AG04450 (cell line): ENCODE measurements around the gene DLK2. TPM values are rescaled to one million over a fixed set of nuclear protein-coding genes. Genes with fewer than 3 reads are reported as not detected.

Source experiments
- CTCF ChIA-PET: fragments of 300-600, 350-600 bp; formaldehyde crosslinking; extraction: SDS; loops from one replicate; lab custom pipeline; 2022; ENCODE audit warnings: antibody characterized with exemption, inconsistent platforms; lab: Charles Lee
- POLR2A ChIA-PET: fragments of 350-600 bp; formaldehyde crosslinking; extraction: SDS; loops from one replicate; lab custom pipeline; 2021; ENCODE audit warnings: antibody characterized with exemption, inconsistent platforms; lab: Yijun Ruan, JAX
- DNase-seq: peaks from one replicate; pipeline ENCODE4 v3.0.0-alpha.2; 2011; ENCODE audit warnings: low read depth, low spot score
- H3K27ac ChIP-seq: one replicate; pipeline ENCODE4 v1.5.1; 2012; ENCODE audit warnings: low read depth, low read length, control low read depth
- H3K27me3 ChIP-seq: one replicate; pipeline ENCODE4 v1.6.0; 2012; ENCODE audit warnings: low read length; ENCODE audit not compliant: control insufficient read depth, insufficient read depth
- H3K4me3 ChIP-seq: 2 replicates; pipeline ENCODE4 v1.5.1; 2011; ENCODE audit warnings: mild to moderate bottlenecking, low read depth, low read length, control low read depth
- H3K9me3 ChIP-seq: 2 replicates; pipeline ENCODE4 v1.5.1; 2012; ENCODE audit warnings: low read length; ENCODE audit not compliant: control insufficient read depth, insufficient read depth
- polyA plus RNA-seq: library from polyadenylated mRNA; depleted of rRNA; stranded (reverse); fragments of >200 nt; gene quantifications from 2 replicates; pipeline ENCODE4 v1.2.3, GENCODE V29; 2011
- TF ChIP-seq, protein P1 (sequence below): IDR thresholded peaks from 2 replicates; pipeline ENCODE4 v1.5.1; 2011; ENCODE audit warnings: low read depth, low read length, control low read depth, inconsistent platforms

DLK2 gene
- polyA plus RNA-seq, 1 experiment: 0.62 TPM

DNA sequence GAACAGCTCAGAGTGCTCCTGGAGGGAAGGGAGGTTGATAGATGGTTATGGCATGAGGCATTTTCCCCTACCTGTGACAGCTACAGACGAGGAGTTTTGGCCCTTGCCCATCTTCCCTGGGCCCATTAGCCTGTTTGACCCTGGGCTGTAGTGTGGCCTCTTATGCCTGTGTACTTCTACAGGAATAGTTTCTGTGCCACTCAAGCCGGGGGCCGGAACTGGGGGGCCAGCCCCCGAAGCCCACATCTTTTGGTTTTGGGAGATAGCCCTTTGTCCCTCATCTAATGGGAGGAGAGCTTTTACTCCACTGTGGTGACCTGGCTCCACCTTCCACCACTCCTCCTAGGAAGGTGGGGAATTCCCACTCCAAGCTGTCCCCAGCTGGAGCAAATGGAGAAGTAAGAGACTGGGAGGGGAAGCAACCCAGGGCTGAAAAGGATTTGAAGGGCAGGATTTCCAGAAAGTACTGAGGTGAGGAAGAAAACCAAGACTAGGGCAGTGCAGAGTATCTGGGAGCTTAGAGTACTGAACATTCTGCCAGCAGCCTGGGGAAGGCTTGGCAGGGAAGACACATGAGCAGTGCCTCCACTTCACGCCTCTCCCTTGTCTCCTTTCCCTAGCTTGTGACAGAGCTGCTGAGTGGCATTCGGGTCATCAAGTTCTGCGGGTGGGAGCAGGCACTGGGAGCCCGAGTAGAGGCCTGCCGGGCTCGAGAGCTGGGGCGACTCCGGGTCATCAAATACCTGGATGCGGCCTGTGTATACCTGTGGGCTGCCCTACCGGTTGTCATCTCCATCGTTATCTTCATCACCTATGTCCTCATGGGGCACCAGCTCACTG is 21.1 kb downstream of the DLK2 start:
- H3K4me3 ChIP-seq: no peak overlapping the region
- POLR2A ChIA-PET: no interaction called here
- no peaks in the 10 kb centered on the region for H3K9me3 ChIP-seq
- no peaks in the 10 kb centered on the region for H3K27me3 ChIP-seq
- H3K27ac ChIP-seq: no peak overlapping the region
- no peak for DNase-seq
- CTCF ChIA-PET: interaction anchor here (0.8 kb wide), 1 partner anchor 36 kb away, joined by 3 read pairs; no protein-coding TSS in a partner anchor
- TF ChIP-seq, protein P1, sequence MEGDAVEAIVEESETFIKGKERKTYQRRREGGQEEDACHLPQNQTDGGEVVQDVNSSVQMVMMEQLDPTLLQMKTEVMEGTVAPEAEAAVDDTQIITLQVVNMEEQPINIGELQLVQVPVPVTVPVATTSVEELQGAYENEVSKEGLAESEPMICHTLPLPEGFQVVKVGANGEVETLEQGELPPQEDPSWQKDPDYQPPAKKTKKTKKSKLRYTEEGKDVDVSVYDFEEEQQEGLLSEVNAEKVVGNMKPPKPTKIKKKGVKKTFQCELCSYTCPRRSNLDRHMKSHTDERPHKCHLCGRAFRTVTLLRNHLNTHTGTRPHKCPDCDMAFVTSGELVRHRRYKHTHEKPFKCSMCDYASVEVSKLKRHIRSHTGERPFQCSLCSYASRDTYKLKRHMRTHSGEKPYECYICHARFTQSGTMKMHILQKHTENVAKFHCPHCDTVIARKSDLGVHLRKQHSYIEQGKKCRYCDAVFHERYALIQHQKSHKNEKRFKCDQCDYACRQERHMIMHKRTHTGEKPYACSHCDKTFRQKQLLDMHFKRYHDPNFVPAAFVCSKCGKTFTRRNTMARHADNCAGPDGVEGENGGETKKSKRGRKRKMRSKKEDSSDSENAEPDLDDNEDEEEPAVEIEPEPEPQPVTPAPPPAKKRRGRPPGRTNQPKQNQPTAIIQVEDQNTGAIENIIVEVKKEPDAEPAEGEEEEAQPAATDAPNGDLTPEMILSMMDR: no peak

DNA sequence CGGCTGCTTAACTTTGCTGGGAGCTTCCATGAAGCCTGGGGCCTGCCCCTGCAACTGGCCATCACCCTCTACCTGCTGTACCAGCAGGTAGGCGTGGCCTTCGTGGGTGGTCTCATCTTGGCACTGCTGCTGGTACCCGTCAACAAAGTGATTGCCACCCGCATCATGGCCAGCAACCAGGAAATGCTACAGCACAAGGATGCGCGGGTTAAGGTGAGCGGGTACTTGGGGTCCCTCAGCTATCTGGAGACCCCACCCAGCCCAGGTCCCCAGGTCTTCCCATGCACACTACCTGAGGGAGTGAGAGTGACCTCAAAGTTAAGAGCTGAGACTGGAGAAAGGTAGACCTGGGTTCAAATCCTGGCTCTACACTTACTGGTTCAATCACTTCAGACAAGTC is 22.2 kb downstream of the DLK2 start:
- POLR2A ChIA-PET: no interaction called here
- Histone ChIP-seq H3K4me3 (no peak overlapping the region), H3K27ac (no peak overlapping the region), H3K27me3 (no peaks in the 10 kb centered on the region), H3K9me3 (no peaks in the 10 kb centered on the region)
- no peak for DNase-seq
- TF ChIP-seq, protein P1: no peak
- CTCF ChIA-PET: no interaction called here

DNA sequence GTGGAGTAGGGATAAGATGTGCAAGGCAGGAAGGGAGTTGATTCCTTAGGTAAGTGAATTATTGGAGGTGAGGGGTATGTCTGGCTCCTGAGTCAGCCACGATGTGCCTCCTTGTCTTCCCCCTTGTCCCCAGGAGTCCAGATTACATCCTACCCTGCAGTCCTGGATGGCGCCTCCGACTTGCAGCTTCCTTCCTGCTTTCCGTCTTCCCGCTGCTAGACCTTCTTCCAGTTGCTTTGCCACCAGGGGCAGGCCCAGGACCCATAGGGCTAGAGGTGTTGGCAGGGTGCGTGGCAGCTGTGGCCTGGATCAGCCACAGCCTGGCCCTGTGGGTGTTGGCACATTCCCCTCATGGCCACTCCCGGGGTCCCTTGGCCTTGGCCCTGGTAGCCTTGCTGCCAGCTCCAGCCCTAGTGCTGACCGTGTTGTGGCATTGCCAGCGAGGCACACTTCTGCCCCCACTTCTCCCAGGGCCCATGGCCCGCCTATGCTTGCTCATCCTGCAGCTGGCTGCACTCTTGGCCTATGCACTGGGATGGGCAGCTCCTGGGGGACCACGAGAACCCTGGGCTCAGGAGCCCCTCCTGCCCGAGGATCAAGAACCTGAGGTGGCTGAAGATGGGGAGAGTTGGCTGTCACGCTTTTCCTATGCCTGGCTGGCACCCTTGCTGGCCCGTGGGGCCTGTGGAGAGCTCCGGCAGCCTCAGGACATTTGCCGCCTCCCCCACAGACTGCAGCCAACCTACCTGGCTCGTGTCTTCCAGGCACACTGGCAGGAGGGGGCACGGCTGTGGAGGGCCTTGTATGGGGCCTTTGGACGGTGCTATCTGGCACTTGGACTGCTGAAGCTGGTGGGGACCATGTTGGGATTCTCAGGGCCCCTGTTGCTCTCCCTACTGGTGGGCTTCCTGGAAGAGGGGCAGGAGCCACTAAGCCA is 23.1 kb downstream of the DLK2 start:
- Histone ChIP-seq H3K27me3 (no peaks in the 10 kb centered on the region), H3K9me3 (no peaks in the 10 kb centered on the region), H3K4me3 (no peak overlapping the region), H3K27ac (no peak overlapping the region)
- CTCF ChIA-PET: no interaction called here
- TF ChIP-seq, protein P1: no peak
- DNase-seq: no peak
- POLR2A ChIA-PET: no interaction called here

GRCh38 chr6:43428874-43429273 is 26.5 kb downstream of the DLK2 start:
- Histone ChIP-seq H3K27ac (no peak overlapping the region), H3K4me3 (peak overlapping the region; percentile 99), H3K9me3 (no peaks in the 10 kb centered on the region; the same call in 1 of the 2 replicates), H3K27me3 (no peaks in the 10 kb centered on the region)
- TF ChIP-seq, protein P1: no peak
- POLR2A ChIA-PET: interaction anchor here (2.3 kb wide), 1 partner anchor 60 kb away, joined by 10 read pairs; the partner anchor contains the start of gene ZNF318
- no peak for DNase-seq
- CTCF ChIA-PET: no interaction called here
